ENCODE results near the gene SOX30.
A peak's percentile ranks its signal among the peaks of the same experiment; 100 is the strongest.

The SOX30 gene

DNA sequence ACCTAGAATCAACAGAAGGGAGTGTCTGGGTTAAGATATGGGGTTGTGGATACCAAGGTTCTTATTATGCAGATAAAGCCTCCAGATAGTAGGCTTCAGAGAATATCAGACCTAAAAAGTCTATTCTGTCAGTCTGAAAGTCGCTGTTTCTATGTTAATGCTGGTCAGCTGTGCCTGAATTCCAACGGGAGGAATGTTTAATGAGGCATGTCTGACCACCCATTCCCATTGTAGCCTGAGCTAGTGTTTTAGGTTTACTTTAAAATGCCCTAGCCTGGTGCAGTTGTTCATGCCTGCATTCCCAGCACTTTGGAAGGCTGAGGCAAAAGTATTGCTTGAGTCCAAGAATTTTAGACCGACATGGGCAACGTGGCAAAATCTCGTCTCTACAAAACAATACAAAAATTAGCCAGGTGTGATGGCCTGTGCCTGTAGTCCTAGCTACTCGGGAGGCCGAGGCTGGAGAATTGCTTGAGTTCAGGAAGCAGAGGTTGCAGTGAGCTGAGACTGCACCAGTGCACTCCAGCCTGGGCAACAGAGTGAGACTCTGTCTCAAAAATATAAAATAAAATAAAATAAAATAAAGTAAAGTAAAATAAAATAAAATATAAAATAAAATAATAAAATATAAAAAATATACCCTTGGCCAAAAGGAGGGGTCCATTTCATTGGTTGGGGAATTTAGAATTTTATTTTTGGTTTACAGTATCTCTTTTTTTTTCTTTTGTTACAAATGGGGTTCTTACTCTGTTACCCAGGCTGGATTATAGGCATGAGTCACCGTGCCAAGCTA lies 7.8 kb upstream of the SOX30 start:
- DNase-seq, result no peak

DNA sequence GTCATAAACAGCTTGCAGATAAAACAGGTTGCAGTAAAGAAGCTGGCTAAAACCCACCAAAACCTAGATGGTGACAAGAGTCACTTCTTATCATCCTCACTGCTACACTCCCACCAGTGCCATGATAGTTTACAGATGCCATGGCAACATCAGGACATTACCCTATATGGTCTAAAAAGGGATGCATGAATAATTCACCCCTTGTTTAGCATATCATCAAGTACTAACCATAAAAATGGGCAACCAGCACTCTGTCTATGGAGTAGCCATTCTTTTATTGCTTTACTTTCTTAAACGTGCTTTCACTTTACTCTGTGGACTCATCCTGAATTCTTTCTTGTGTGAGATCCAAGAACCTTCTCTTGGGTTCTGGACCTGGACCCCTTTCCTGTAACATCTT lies 6.7 kb upstream of the SOX30 start:
- no peak for DNase-seq

DNA sequence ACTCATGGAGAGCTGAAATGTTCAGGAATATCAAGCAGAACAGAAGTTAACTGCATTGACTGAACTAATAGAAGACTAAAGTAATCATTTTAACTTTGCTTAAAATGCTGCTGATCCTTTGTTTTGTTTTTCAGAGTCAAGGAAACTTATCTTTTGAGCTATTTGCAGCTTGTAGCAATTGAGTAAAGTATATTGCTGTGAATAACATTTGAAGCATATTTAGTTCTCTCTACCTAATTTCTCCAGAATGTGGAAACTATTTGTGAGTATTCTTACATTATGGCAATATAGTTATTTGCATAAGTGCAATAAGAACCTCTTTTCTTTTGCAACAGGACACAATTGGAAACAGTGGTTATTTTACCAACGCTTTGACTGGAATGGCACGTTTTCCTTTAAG lies 5.3 kb upstream of the SOX30 start:
- DNase-seq, result no peak

DNA sequence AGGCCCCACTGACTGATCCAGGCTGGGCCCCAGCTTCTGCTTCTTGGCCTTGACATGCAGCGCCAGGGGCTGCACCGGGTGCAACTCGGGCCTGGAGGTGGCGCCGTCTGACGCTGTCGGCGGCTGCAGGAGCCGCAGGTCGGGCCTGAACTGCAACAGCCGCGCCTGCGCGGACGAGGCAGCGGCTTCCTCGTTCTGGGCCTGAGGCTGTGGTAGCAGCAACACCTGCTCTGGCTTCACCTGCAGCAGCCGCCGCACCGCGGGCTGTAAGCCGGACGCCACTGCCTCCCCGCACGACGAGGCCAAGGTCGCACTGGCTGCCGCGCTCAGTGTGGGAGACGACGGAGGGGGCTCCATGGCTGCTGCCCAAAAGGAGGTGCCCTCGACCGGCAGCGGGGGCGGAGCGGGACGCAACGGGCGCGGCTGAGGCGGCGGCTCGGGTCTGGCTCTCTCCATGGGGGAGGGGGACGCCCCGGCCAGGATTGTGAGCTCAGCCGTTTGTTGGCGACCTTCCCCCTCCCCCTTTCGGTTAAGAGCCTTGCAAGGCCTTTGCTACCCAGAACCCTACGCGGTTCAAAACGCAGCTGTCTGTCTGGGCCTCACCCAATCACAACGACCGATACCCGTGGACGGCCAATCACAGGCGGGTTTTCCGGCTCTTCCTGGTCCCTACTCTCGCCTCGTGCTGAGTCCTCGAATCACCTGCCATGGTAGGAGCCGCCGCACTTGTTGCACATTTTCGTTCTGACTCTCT lies 438 bp downstream of the SOX30 start:
- DNase-seq, result no peak

DNA sequence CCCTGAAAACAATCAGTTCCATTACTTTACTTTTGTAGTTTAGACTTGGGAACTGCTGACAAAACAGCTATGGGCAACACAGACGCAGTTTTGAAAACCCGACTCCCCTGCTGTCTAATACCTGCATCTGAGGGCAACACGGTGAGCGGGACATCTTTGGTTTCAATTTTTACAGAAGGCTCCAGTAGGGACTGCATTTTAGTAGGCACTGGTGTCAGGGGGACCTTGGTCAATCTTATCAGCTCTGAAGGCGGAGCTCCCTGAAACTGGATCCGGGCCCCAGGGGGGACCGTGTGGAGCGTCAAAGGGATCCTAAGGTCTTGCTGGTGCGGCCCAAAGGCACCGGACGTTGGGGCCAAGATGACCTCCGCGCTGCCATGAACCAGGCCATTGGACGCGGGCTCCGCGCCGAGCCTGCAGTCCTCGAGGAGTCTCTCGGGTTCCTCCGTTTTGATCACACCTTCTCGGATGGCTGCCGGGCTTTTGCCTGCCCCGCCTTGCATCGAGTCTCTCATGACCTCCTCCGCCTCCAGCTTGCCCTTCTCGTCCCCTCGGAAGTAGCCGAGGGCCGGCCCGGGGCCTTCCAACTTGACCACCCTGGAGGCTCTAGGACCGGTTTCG lies 1.1 kb downstream of the SOX30 start:
- DNase-seq, result no peak

DNA sequence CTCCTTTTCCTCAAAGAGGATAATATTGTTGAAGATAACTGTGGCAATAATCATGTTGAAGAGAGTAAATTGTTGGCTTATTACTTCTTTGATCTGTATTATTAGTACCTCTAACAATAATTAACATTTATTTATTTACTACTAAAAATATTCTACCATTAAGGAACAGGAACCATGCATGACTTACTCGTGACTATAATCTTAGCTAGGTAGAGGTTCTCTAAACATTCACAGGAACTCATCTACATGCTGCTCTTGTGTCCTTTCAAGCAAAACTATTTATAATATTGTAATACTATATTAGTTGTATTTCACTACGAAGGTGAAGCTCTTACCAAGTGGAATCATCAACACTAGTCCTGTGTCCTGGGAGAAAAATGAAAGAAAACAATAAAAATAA lies 3.1 kb downstream of the SOX30 start:
- no peak for DNase-seq

DNA sequence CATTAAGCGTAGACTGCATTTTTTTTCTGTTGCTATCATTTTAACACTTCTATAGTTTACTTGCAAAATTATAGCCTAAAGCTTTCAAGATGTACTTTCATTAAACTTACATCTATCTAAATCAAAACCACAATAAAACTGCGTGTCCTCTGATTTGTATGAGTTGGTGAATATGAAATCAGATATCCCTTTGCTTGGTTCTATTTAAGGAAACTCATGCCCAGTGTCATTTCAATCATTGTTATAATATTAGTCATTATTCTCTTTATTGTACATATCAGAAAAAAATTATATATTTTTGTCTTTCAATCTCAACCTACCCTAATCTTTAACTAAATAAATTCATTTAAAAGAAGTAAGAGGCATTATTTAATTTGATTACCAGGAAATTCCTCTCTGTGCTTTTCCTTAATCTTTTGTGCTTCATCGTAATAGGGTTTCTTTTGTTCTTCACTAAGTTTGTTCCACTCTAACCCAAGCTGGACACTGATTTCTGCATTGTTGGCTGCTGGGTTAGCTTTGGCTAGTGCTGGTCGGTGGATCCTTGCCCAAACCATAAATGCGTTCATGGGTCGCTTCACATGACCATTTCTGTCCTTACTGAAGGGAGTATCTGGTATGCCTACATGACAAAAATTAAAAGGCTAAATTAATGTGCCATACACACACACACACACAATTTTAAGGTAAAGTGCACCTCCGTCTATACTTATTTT lies 3.8 kb downstream of the SOX30 start:
- DNase-seq, result no peak

DNA sequence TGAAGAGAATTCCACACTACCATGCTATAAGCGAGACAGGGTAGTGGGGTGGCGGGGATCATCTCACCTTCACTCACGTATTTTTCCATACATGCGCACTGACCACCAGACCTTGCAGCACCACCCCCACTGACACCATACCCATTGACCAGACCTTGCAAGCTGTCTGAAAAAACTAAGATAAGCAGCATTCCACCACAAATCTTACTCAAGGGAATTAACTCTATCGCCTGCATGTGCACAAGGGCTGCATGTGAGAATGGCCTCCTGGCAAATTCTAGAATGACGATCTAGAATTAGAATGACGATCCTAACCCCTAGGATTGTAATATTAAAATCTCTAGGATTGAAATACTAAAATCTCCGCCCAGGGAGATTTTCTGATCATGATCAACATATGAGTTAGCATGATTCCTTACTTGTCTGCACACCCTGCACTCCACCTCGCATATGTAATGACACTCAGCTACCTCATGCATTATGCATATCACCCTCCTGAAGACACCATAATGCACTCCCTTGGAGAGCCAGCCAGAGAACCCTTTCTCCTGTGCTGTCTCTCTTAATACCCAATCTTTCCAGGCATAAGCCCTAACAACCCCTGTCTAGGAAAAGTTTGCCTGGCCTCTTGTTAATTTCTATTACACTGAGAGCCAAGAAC lies 11.7 kb downstream of the SOX30 start:
- DNase-seq, result no peak

DNA sequence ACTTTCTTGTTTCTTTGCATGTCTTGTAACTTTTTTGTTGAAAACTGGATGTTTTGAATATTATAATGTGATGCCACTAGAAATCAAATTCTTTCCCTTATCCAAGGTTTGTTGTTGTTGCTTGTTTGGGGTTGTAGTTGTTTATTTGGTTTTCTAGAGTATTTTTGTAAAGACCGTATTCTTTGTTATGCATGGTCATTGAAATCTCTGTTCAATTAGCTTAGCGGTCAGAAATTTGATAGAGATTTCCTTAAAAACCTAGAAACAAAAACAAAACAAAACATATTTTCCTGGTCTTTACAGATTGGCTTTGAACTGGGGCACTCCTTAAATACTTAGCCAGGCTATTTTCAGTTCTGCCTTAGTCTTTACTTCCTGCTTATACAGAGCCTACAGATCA lies 21.9 kb downstream of the SOX30 start:
- DNase-seq, result no peak

DNA sequence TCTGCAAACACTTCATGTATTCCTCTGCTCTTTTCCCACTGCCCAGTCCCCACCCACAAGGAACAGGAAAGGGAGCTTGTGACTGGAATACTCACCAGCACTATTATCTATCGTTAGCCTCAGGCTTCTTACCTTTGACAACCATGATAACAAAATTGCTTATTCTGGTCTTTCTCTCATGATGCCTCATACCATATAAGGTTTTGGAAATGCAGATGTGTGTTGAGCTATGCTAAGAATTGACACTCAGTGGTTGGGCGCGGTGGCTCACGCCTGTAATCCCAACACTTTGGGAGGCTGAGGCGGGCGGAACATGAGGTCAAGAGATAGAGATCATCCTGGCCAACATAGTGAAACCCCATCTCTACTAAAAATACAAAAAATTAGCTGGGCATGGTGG lies 25.4 kb downstream of the SOX30 start:
- DNase-seq, result no peak

DNA sequence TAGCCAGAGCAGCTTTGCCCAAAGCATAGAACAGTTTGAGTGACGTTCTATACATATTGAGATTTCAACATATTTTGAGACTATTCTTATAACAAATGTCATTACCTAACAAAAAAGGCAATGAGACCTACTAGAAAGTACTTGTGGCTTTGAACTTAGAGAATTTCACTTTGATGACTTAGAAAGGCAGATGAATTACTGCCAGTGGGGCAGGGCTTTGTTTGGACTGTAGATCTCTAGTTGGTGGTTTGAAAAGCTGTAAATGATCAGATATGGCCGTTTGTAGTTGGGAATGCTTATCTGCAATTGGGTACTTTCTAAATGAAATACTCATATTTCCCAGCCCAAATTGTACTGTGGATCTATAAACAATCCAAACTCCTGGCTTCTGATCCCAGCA lies 28.1 kb downstream of the SOX30 start:
- DNase-seq, result no peak

DNA sequence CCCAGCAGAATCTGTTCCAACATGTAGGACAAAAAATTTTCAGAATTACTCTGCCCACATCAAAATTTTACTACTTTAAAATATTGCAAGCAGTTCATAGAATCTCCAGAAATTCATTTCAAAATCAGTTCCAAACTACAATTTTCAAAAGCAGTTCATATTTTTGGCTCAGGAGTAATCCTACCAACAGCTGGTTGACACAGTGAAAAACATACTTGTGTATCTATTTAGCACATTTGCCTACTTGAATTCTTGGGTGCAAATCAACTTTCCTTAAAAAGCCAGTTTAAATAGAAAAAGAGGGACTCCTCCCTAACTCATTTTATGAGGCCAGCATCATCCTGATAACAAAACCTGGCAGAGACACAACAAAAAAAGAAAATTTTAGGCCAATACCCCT lies 31.5 kb downstream of the SOX30 start:
- no peak for DNase-seq

DNA sequence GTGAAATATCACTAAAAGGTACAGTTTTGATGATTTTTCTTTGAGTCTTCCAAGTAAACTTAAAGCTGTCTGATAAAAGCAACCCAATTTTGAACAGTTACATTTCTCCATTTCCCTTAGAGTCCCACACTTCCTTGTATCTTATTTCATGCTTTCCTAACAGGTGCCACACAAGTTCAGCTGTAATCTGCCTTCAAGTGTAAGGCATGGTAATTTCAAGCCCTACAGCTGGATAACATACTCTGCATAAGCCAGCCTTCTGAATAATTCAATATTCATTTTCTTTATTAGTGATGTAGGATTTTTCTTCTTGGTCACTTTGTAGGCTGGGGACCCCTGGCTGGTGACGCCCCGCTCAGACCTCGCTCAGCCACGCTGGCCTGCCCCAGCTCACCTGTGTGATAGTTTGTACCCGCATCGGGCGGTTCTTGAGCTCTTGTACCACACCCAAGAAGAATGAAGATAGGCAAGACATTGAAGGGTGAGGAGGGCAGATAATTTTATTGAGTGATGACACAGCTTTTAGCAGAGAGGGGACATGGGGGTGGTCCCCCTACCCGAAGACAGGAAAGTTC lies 34.0 kb downstream of the SOX30 start:
- DNase-seq, result no peak

DNA sequence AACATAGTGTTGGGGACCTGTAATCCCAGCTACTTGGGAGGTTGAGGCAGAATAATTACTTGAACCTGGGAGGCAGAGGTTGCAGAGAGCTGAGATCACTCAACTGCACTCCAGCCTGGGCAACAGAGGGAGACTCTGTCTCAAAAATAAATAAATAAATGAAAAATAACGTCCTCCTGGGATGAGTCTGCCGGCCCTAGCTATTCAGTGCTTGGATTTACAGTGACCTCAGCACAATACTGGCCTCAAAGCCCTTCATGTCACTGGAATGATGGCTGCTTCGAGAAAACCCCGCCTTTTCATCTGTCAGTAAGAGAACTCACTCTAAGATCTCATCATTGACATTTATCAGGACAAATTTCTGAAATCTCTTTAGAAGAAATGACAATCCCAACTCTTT lies 35.5 kb downstream of the SOX30 start:
- no peak for DNase-seq

DNA sequence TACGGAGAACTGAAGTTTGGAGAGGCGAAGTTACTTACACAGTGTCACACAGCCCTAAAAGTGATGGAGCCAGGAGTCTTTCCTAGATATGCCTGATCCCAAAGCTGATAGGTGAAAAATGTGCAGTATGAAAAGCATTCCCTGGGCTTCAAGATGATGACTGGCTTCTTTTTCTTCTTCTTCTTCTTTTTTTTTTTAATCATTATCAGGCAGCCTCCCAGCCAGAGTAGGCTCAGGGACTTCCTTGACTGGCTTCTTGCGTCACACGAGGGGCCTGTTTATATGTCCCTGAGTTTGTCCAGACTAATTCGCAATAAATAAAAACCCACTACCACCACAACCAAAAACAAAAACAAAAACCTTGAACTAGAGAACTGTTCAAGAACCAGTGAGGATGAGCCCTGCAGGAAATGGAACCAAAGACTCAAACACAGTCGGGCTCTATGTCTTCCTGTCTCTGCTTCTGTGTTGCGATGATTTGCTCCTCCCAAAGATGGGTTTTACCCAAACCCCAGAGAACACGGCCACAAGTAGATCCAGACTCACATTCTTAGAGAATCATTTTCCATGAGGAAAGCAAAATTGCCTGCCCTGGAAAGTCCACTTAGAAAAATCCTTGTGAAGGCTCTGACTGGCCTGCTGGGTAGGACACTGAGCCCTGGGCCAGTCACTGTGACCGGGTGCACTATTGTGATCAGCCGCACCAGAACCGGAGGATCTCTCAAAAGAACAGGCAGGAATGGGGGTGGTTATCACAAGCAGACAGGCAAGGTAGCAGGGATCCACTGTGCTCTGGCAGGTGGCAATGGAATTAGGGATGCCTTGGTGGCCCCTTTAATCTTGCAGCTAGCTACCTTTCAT lies 38.6 kb downstream of the SOX30 start:
- DNase-seq, result no peak

DNA sequence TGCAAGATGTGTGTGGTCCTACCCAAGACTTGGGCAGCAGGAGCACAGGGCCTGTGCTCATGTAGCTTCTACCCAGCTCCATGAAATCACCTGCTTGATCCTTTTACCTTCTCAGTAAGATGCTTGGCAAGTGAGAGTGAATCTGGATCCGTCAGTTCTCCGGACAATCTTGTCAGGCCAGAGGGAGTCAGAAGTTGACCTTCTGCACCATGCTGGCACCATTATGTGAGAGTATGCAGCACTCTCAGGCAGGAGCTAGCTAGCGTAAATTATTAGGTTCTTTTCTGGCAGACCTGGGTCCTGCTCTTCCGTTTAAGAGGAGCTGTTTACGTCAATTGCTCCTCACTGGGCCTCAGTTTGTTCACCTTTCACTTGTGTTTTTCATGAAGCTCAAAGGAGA lies 39.7 kb downstream of the SOX30 start:
- DNase-seq, result no peak

DNA sequence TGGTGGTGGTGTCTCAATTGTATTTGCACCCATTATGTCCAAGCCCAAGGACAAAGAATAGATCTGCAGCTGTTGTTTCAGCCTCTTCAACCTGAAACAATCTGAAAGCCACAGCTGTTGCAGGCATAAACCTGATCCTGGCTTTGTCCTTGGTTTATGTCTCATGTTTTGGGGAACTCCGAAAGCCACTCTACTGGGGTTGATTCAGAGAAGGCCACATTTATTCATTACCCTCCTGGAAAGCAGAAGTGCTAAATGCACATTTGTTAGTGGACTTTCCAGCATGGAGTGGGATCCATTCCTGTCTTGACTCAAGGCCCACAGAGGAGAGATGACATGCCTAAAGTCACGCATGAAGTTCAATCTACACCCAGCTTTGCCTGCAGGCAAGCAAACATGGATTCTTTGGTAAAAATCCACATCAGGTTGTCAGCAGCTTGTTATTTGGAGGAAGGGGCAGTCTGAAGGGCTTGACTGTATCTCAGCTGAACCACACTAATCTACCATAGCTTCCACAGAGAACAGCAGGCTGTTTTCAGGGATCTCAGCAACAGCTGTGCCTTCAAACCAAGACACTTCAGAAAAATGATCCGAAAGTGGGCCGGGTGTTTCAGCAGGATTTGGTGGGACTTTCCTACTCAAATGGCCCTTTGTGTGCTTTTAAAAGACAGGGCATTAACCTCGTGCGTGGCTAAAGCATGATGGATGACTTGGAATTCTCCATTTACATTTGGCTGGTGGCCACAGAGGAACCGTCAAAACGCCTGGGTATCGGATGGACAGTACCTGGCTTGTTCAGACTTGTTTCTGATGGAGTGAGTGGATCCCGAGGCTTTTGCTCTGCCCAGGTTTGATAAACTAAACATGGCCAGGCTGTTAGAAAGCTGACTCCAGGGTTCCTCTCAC lies 40.4 kb downstream of the SOX30 start:
- peak; percentile 8 for DNase-seq

DNA sequence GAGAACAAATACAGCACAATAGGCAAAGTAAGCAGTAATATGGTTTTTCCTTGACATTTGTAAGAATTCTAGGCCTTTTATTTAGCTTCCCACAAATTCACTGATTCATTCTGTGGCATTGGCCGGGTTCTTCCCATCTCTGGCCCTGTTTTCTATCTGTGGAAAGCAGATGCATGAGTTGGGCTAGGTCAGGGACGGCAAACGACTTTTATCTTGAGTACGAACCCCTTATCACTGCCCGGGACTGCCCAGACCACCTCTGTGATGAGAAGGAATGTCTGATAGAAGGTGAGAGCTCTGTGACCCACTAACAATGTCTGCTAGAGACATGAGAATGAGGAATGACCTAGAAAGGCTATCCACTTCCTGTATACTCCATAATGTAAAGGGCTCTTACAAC lies 41.2 kb downstream of the SOX30 start:
- no peak for DNase-seq

DNA sequence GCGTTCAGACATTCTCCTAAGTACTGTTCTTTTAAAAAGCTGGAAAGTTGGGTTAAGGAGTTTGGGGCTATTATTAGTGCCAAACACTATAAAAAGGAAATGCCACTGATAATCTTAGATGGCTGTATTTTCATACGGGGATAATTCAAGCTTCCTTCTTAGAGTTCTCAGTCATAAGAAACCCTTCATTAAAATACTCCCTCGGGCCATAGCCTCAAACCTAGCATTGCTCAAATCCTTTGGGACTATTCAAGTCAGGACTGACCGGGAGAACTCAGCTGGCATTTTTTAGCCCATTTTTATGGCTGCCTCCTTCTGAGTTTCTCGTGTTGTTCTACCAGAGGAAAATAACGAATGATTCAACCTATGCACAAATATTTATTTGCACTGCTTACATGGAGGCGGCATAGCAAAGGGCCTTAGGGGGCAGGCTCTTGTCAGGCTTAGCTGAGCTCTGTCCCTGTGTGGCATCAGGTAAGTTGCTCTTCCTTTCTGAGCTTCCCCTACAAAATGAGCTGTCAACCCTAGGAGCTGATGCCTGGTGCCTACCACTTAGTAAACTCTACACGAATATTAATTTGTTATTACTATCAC lies 43.2 kb downstream of the SOX30 start:
- no peak for DNase-seq

All from NCI-H82 (cell line).